Activated CD4-positive, alpha-beta T cell treated with anti-CD3 and anti-CD28 coated beads, Interleukin-2, amount 10 ng/mL, durations not matched to agents 24 days and 14 days (primary cell): ENCODE measurements around the gene KCNQ5. TPM values are rescaled to one million over a fixed set of nuclear protein-coding genes. Genes with fewer than 3 reads are reported as not detected.

Source experiments
- DNase-seq: peaks from one replicate; pipeline ENCODE4 v3.0.0; 2022
- H3K27ac Mint-ChIP-seq: one replicate; pipeline ENCODE4 v1.8.0; 2022; ENCODE audit warnings: mild to moderate bottlenecking, mixed read lengths
- H3K27me3 Mint-ChIP-seq: one replicate; pipeline ENCODE4 v1.8.0; 2022; ENCODE audit warnings: mixed read lengths
- H3K36me3 Mint-ChIP-seq: one replicate; pipeline ENCODE4 v1.8.0; 2022; ENCODE audit warnings: low read depth, mild to moderate bottlenecking, mixed read lengths
- H3K4me1 Mint-ChIP-seq: one replicate; pipeline ENCODE4 v1.8.0; 2021; ENCODE audit warnings: mixed read lengths
- H3K4me3 Mint-ChIP-seq: one replicate; pipeline ENCODE4 v1.8.0; 2022; ENCODE audit warnings: mild to moderate bottlenecking, moderate library complexity, mixed read lengths
- H3K9me3 Mint-ChIP-seq: one replicate; pipeline ENCODE4 v1.8.0; 2021; ENCODE audit warnings: mixed read lengths
- intact Hi-C: fragments of 100-400 bp; cut with micrococcal nuclease; formaldehyde crosslinking; loops from one replicate; pipeline ENCODE4 v1.15.1; 2023
- total RNA-seq: library from RNA; stranded (reverse); gene quantifications from 2 replicates; pipeline ENCODE4 v1.2.3, GENCODE V29; 2022

The KCNQ5 gene
- total RNA-seq, 1 donor from 2014 or later = 13.7 TPM

- H3K27me3 Mint-ChIP-seq = no peaks in the 10 kb centered on the region
- H3K36me3 Mint-ChIP-seq = no peaks in the 10 kb centered on the region
- DNase-seq = no peak
- H3K4me3 Mint-ChIP-seq = no peak overlapping the region
- H3K27ac Mint-ChIP-seq = no peak overlapping the region
- intact Hi-C loops = no loop called here
- H3K9me3 Mint-ChIP-seq = no peaks in the 10 kb centered on the region
- no peaks in the 10 kb centered on the region for H3K4me1 Mint-ChIP-seq
Observed at GRCh38 chr6:72788188-72788587, 166.3 kb downstream of the KCNQ5 start.

GRCh38 chr6:72789145-72789544 is 167.3 kb downstream of the KCNQ5 start:
- Mint-ChIP-seq H3K4me1 (no peaks in the 10 kb centered on the region), H3K4me3 (no peak overlapping the region), H3K36me3 (no peaks in the 10 kb centered on the region), H3K27ac (no peak overlapping the region), H3K27me3 (no peaks in the 10 kb centered on the region), H3K9me3 (no peaks in the 10 kb centered on the region)
- intact Hi-C loops = no loop called here
- DNase-seq = peak; percentile 45

DNA sequence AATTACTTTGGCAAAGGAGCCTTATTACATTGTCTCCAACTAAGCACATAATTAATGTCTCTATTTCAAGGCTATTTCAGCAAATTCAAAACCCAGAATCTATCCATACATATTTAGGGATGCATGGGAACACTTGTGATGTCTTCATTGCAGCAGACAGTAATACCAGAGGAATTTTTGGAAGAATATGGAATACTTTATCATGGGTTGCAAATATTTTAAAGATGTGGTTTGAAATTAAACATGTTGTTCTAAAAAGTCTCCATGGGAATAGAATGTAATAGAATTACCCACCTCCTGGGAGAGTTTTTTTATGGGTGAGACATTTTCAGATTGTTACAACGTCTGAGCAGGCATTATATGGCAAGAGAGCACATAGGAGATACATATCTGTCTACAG is 170.8 kb downstream of the KCNQ5 start:
- intact Hi-C loops = no loop called here
- Mint-ChIP-seq H3K27me3 (no peaks in the 10 kb centered on the region), H3K4me3 (no peak overlapping the region)

DNA sequence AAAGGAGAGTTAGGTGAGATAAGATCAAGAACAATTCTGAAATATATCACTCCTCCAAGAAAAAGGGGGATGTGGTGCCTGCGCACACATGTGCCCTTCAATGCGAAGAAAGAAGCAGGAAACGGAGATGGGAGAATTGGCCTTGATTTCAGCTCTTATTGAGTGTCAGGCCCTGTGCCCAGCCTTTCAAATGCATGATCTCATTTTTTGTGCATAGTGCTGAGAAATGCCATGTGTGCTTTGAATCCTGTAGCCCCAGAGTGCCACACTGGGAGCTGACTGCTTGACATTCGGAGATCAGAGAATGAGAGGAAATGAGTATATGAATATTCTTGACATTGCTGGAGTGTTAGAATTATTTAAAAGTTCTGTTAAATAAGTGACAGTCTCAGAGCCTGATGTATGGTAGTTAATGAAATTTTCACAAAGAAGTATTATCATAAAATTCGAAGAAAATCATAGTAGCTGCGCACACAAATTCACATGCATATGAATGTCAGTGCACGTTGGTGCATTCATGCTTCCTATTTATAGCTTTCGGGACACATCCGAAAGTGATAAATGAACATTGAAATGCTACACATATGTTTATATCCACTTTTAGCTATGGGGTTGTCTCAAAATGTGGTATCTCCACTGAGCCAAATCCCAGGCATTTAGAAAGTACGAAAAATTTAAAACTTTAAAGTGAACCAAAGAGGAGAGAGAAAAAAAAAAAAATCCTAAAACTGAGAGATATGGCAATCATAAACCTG is 172.0 kb downstream of the KCNQ5 start:
- H3K4me1 Mint-ChIP-seq = no peaks in the 10 kb centered on the region
- no peaks in the 10 kb centered on the region for H3K9me3 Mint-ChIP-seq
- no peaks in the 10 kb centered on the region for H3K27me3 Mint-ChIP-seq
- intact Hi-C loops = no loop called here
- no peak overlapping the region for H3K27ac Mint-ChIP-seq
- H3K36me3 Mint-ChIP-seq = no peaks in the 10 kb centered on the region
- DNase-seq = peak; percentile 25
- no peak overlapping the region for H3K4me3 Mint-ChIP-seq

More for the DNA sequence above, 170.8 kb downstream of the KCNQ5 start:
- peak; percentile 4 for DNase-seq
- no peak overlapping the region for H3K27ac Mint-ChIP-seq
- H3K36me3 Mint-ChIP-seq = no peaks in the 10 kb centered on the region
- H3K9me3 Mint-ChIP-seq = no peaks in the 10 kb centered on the region
- no peaks in the 10 kb centered on the region for H3K4me1 Mint-ChIP-seq

- intact Hi-C loops = no loop called here
- Mint-ChIP-seq H3K9me3 (peaks cover 3% of the 10 kb centered on the region), H3K36me3 (no peaks in the 10 kb centered on the region), H3K27ac (no peak overlapping the region), H3K4me1 (no peaks in the 10 kb centered on the region), H3K27me3 (no peaks in the 10 kb centered on the region), H3K4me3 (no peak overlapping the region)
- DNase-seq = peak; percentile 30
Observed at GRCh38 chr6:72798196-72798595, 176.3 kb downstream of the KCNQ5 start.

GRCh38 chr6:72809746-72810379 is 188.0 kb downstream of the KCNQ5 start:
- H3K4me1 Mint-ChIP-seq = no peaks in the 10 kb centered on the region
- no peaks in the 10 kb centered on the region for H3K27me3 Mint-ChIP-seq
- intact Hi-C loops = no loop called here
- no peaks in the 10 kb centered on the region for H3K9me3 Mint-ChIP-seq
- no peak overlapping the region for H3K27ac Mint-ChIP-seq
- no peaks in the 10 kb centered on the region for H3K36me3 Mint-ChIP-seq
- no peak overlapping the region for H3K4me3 Mint-ChIP-seq
- no peak for DNase-seq

DNA sequence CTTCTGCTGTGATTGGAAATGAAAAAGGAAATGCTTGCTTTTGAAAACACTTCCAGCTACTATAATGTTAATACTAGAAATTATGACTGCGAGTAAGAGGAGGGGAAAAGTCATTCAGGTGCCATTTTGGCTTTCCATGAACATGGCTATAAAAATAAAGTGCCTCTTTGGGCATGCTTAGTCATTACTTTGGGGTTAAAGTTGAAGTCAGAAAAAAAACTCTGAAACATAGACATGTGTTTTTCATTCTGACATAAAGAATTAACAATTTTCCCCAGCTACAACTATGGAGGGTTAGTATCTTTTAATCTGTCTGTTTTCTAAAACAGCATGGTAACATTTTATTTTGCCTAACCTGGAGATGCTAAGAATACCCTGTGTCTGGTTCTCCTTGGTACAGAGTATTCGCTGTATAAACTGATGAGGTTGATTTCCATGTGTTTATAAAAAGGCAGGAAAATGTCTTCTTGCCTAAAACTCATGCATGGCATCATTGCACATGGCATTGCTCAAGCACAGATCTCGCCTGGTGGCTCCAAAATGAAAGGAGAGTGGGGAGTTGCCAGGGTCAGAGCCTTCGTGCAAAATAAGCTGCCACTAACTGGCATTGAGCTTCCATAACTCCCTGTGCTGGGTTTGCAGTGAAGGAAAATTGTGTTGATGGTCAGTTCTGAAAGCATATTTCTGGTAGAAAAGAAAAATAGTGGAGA is 188.9 kb downstream of the KCNQ5 start:
- H3K27me3 Mint-ChIP-seq = no peaks in the 10 kb centered on the region
- peaks cover 2% of the 10 kb centered on the region for H3K9me3 Mint-ChIP-seq
- H3K36me3 Mint-ChIP-seq = no peaks in the 10 kb centered on the region
- no peak overlapping the region for H3K27ac Mint-ChIP-seq
- no peak overlapping the region for H3K4me3 Mint-ChIP-seq
- H3K4me1 Mint-ChIP-seq = no peaks in the 10 kb centered on the region
- intact Hi-C loops = no loop called here
- DNase-seq = no peak

GRCh38 chr6:72811971-72812421 is 190.1 kb downstream of the KCNQ5 start:
- intact Hi-C loops = no loop called here
- Mint-ChIP-seq H3K27ac (no peak overlapping the region), H3K9me3 (peaks cover 2% of the 10 kb centered on the region), H3K4me3 (no peak overlapping the region), H3K27me3 (no peaks in the 10 kb centered on the region), H3K36me3 (no peaks in the 10 kb centered on the region), H3K4me1 (no peaks in the 10 kb centered on the region)
- no peak for DNase-seq

DNA sequence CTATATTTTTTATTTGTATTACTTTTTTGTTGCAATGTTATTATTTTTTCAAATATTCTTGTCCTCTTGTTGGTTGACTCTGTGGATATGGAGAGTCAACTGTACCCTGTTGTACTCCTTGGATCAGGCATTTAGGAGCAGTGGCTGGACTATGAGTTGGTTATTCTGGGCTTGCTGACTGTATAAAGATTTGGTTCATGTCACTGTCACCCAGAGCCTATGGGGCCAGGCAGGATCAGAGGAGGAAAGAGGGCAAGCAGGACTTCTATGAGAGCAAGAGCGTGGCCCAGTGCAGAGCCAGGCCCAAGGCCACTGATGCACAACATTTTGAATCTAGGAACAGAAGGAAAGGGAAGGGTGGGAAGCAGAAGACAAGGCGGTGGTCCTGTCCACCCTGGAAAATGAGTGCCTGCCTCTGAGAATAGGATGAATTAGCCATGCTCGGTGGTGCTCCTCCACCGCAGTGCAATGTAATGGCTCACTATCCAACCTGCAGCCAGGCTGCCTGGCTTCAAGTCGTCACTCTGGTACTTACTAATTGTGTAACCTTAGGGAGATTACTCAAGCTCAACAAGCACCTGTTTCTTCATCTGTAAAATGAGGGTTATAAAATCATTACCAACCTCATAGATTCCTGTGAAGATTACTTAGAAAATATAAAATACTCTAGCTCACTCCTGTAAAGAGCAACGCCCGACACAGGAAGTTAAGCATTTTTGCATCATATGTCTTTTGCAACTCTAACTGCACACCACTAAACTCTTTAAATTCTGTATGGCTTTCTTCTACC is 192.1 kb downstream of the KCNQ5 start:
- no peak overlapping the region for H3K4me3 Mint-ChIP-seq
- no peak for DNase-seq
- intact Hi-C loops = no loop called here
- H3K36me3 Mint-ChIP-seq = no peaks in the 10 kb centered on the region
- peaks cover 2% of the 10 kb centered on the region for H3K9me3 Mint-ChIP-seq
- H3K27ac Mint-ChIP-seq = no peak overlapping the region
- H3K27me3 Mint-ChIP-seq = no peaks in the 10 kb centered on the region
- H3K4me1 Mint-ChIP-seq = no peaks in the 10 kb centered on the region

GRCh38 chr6:72816022-72816421 is 194.2 kb downstream of the KCNQ5 start:
- H3K4me1 Mint-ChIP-seq = no peaks in the 10 kb centered on the region
- H3K27ac Mint-ChIP-seq = no peak overlapping the region
- H3K36me3 Mint-ChIP-seq = no peaks in the 10 kb centered on the region
- H3K9me3 Mint-ChIP-seq = peaks cover 2% of the 10 kb centered on the region
- intact Hi-C loops = no loop called here
- H3K27me3 Mint-ChIP-seq = no peaks in the 10 kb centered on the region
- no peak overlapping the region for H3K4me3 Mint-ChIP-seq
- DNase-seq = no peak

GRCh38 chr6:72817208-72817607 is 195.3 kb downstream of the KCNQ5 start:
- no peak for DNase-seq
- Mint-ChIP-seq H3K4me1 (no peaks in the 10 kb centered on the region), H3K4me3 (no peak overlapping the region), H3K9me3 (peaks cover 2% of the 10 kb centered on the region), H3K27me3 (no peaks in the 10 kb centered on the region), H3K36me3 (no peaks in the 10 kb centered on the region), H3K27ac (no peak overlapping the region)
- intact Hi-C loops = no loop called here

- Mint-ChIP-seq H3K36me3 (no peaks in the 10 kb centered on the region), H3K9me3 (peaks cover 2% of the 10 kb centered on the region), H3K27ac (no peak overlapping the region), H3K4me1 (no peaks in the 10 kb centered on the region), H3K4me3 (no peak overlapping the region), H3K27me3 (no peaks in the 10 kb centered on the region)
- intact Hi-C loops = no loop called here
- no peak for DNase-seq
Observed at GRCh38 chr6:72819609-72820008, 197.7 kb downstream of the KCNQ5 start.

- H3K27ac Mint-ChIP-seq = no peak overlapping the region
- no peaks in the 10 kb centered on the region for H3K36me3 Mint-ChIP-seq
- intact Hi-C loops = no loop called here
Observed at GRCh38 chr6:72820153-72820552, 198.3 kb downstream of the KCNQ5 start.

More at GRCh38 chr6:72820153-72820552, 198.3 kb downstream of the KCNQ5 start:
- H3K4me3 Mint-ChIP-seq = no peak overlapping the region
- no peak for DNase-seq
- no peaks in the 10 kb centered on the region for H3K27me3 Mint-ChIP-seq
- H3K9me3 Mint-ChIP-seq = peaks cover 2% of the 10 kb centered on the region
- peaks cover 3% of the 10 kb centered on the region for H3K4me1 Mint-ChIP-seq
